Body of pancreas (tissue), 4 donors: ENCODE results near the gene CHRND. TPM values are rescaled to one million over a fixed set of nuclear protein-coding genes. Genes with fewer than 3 reads are reported as not detected.

Experiments used
- ATAC-seq: fragments of 150-250 bp; one replicate; pipeline ENCODE4 v1.9.1; 2016
- DNase-seq, 4 donors: peaks; one replicate each; pipeline ENCODE4 v3.0.0-alpha.2; 2019
- H3K27ac ChIP-seq, 4 donors: fragments of 200-600 bp; sonication (generic); 1 replicate in 3 of 4; 2 replicates in 1 of 4; pipeline versions ENCODE4 v1.5.1 to v1.6.1; 2016 to 2019; ENCODE audit warnings: mild to moderate bottlenecking in 1 of 4, mixed read lengths in 1 of 4, moderate library complexity in 1 of 4
- H3K27me3 ChIP-seq, 2 donors: fragments of 200-600 bp; sonication (generic); one replicate each; pipeline ENCODE4 v1.6.0; 2016; ENCODE audit warnings: mild to moderate bottlenecking in 1 of 2
- H3K36me3 ChIP-seq, 2 donors: fragments of 200-600 bp; sonication (generic); replicated peaks in 1 of 2; 2 replicates each; pipeline ENCODE4 v1.5.1; 2016; ENCODE audit warnings: low read depth in 2 of 2; ENCODE audit not compliant: insufficient read depth in 1 of 2
- H3K4me1 ChIP-seq: fragments of 200-600 bp; sonication (generic); one replicate; pipeline ENCODE4 v1.6.0; 2016
- H3K4me3 ChIP-seq, 2 donors: fragments of 200-600 bp; sonication (generic); 1 replicate in 1 of 2; 2 replicates in 1 of 2; pipeline ENCODE4 v1.5.1; 2016 to 2019
- H3K9me3 ChIP-seq, 3 donors: fragments of 200-600 bp; sonication (generic); 1 replicate in 2 of 3; 2 replicates in 1 of 3; pipeline ENCODE4 v1.5.1; 2016
- POLR2A ChIP-seq, 3 donors: fragments of 450-650 bp; IDR thresholded peaks; one replicate each; pipeline ENCODE4 v1.6.1; 2016; ENCODE audit warnings: antibody characterized with exemption in 3 of 3, mild to moderate bottlenecking in 2 of 3
- WGBS, 2 donors: methylation state at CpG; one replicate each; pipeline ENCODE4 v1.1.5; 2017; 5-methylcytosine and 5-hydroxymethylcytosine counted together
- intact Hi-C: fragments of 100-400 bp; cut with DNase I; formaldehyde crosslinking; loops from one replicate; pipeline ENCODE4 v1.15.1; 2023
- total RNA-seq, 2 donors: library from RNA; depleted of rRNA; stranded (reverse); fragments of >200 nt; gene quantifications; one replicate each; pipeline ENCODE4 v1.1.0, GENCODE V29; 2016
- TF ChIP-seq, protein P1 (sequence below), 7 experiments: fragments of 450-650 bp in 4 of 7; fragments of 200-600 bp in 3 of 7; sonication (generic) in 3 of 7; IDR thresholded peaks; one replicate each; pipeline ENCODE4 v1.5.1; 2016 to 2019; ENCODE audit warnings: antibody characterized with exemption in 7 of 7

CHRND gene
- total RNA-seq, 2 donors from 2014 or later, result not detected

DNA sequence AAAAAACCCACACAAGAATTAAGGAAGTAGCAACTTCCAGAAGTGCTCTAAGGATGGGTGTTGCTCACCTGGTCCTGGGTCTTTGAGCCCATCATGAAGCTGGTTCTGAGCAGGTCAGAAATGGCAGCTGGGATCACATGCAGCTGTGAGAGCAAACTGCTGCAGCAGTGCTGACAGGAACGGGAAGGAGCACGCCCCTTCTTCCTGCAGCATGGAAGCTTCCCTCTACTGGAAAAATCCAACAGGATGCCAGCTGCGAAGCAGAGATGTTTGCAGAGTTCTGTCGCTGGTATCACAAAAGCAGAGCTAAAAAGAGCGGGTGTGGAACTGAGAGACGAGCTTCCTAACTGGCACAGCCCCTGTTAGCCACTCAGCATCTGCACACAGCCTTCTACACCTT lies 58.3 kb downstream of the CHRND start:
- DNase-seq (no peak), ATAC-seq (no peak)
- intact Hi-C loops, result no loop called here
- no peak overlapping the region for H3K27ac ChIP-seq
- 88 to 91% methylated on average over 6 of the region's 6 CpGs for WGBS, 2 donors
- peaks cover 31% of the 10 kb centered on the region for H3K4me1 ChIP-seq
- H3K36me3 ChIP-seq, result peaks cover 0 to 3% of the 10 kb centered on the region in 2 donors
- no peaks in the 10 kb centered on the region for H3K9me3 ChIP-seq
- no peak for TF ChIP-seq POLR2A (IDR thresholded peaks at IDR 0.05)
- TF ChIP-seq, protein P1, sequence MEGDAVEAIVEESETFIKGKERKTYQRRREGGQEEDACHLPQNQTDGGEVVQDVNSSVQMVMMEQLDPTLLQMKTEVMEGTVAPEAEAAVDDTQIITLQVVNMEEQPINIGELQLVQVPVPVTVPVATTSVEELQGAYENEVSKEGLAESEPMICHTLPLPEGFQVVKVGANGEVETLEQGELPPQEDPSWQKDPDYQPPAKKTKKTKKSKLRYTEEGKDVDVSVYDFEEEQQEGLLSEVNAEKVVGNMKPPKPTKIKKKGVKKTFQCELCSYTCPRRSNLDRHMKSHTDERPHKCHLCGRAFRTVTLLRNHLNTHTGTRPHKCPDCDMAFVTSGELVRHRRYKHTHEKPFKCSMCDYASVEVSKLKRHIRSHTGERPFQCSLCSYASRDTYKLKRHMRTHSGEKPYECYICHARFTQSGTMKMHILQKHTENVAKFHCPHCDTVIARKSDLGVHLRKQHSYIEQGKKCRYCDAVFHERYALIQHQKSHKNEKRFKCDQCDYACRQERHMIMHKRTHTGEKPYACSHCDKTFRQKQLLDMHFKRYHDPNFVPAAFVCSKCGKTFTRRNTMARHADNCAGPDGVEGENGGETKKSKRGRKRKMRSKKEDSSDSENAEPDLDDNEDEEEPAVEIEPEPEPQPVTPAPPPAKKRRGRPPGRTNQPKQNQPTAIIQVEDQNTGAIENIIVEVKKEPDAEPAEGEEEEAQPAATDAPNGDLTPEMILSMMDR (IDR thresholded peaks at IDR 0.05), result no peak
- H3K4me3 ChIP-seq, result no peak overlapping the region
- no peaks in the 10 kb centered on the region for H3K27me3 ChIP-seq

Other genes with a start within 250 kb of the CHRND start
- gene ALPP, start 147.4 kb upstream of the CHRND start, total RNA-seq, result under 1 TPM in 1 of 2 donors, not detected in 1; 0.52 TPM
- not detected for gene ALPG, start 119.3 kb upstream of the CHRND start, total RNA-seq
- not detected for gene ALPI, start 70.0 kb upstream of the CHRND start, total RNA-seq
- gene ECEL1, start 38.3 kb upstream of the CHRND start, total RNA-seq, result under 1 TPM in 1 of 2 donors, not detected in 1; 0.26 TPM
- gene PRSS56, start 5.8 kb upstream of the CHRND start, total RNA-seq, result not detected
- gene CHRNG, start 13.5 kb downstream of the CHRND start, total RNA-seq, result not detected
- gene TIGD1, start 24.4 kb downstream of the CHRND start, total RNA-seq, result 1 to 10 TPM; 3.6 to 4.2 TPM
- 10 to 100 TPM; 12.2 to 17.4 TPM for gene EIF4E2, start 24.5 kb downstream of the CHRND start, total RNA-seq
- 1 to 10 TPM; 4.0 to 4.4 TPM for gene EFHD1, start 107.4 kb downstream of the CHRND start, total RNA-seq
- 100 to 1,000 TPM in 1 of 2 donors, 10 to 100 TPM in 1; 66.2 to 107 TPM for gene GIGYF2, start 171.2 kb downstream of the CHRND start, total RNA-seq